Measurements from ENCODE around the gene ROR2. TPM values are rescaled to one million over a fixed set of nuclear protein-coding genes. Genes with fewer than 3 reads are reported as not detected.

ROR2 gene
- total RNA-seq, 1 experiment from 2014 or later, result not detected

- peaks cover 47% of the 10 kb centered on the region for H3K27me3 Mint-ChIP-seq (ENCODE audit: unreplicated experiment)
- BruUV-seq (replicated peaks), result no TSS peak
- no peak for TF ChIP-seq CTCF (IDR thresholded peaks at IDR 0.05; ENCODE audit: unreplicated experiment)
- H3K4me1 Mint-ChIP-seq (ENCODE audit: low read depth, unreplicated experiment), result no peaks in the 10 kb centered on the region
- intact Hi-C loops (cut with micrococcal nuclease; ENCODE audit: unreplicated experiment), result no loop called here
- no peak overlapping the region for H3K4me3 Mint-ChIP-seq (ENCODE audit: low read depth, unreplicated experiment)
- no peaks in the 10 kb centered on the region for H3K9me3 Mint-ChIP-seq (ENCODE audit: low read depth, unreplicated experiment)
- DNase-seq, result no peak
- CTCF ChIA-PET, result interaction anchor here (0.6 kb wide), 1 partner anchor 789 kb away, joined by 3 read pairs; no protein-coding TSS in a partner anchor
- no peaks in the 10 kb centered on the region for H3K36me3 Mint-ChIP-seq (ENCODE audit: insufficient read depth, unreplicated experiment)
- H3K27ac Mint-ChIP-seq (ENCODE audit: unreplicated experiment), result no peak overlapping the region
Measured at GRCh38 chr9:91824151-91824550, 125.9 kb downstream of the ROR2 start.

GRCh38 chr9:91820949-91821880 lies 128.8 kb downstream of the ROR2 start:
- H3K4me1 Mint-ChIP-seq (ENCODE audit: low read depth, unreplicated experiment), result no peaks in the 10 kb centered on the region
- H3K4me3 Mint-ChIP-seq (ENCODE audit: low read depth, unreplicated experiment), result no peak overlapping the region
- no peak for TF ChIP-seq CTCF (IDR thresholded peaks at IDR 0.05; ENCODE audit: unreplicated experiment)
- BruUV-seq (replicated peaks), result no TSS peak
- no peaks in the 10 kb centered on the region for H3K36me3 Mint-ChIP-seq (ENCODE audit: insufficient read depth, unreplicated experiment)
- no peaks in the 10 kb centered on the region for H3K9me3 Mint-ChIP-seq (ENCODE audit: low read depth, unreplicated experiment)
- peaks cover 43% of the 10 kb centered on the region for H3K27me3 Mint-ChIP-seq (ENCODE audit: unreplicated experiment)
- CTCF ChIA-PET, result no interaction called here
- H3K27ac Mint-ChIP-seq (ENCODE audit: unreplicated experiment), result no peak overlapping the region
- intact Hi-C loops (cut with micrococcal nuclease; ENCODE audit: unreplicated experiment), result no loop called here
- no peak for DNase-seq

GRCh38 chr9:91820126-91820750 lies 129.8 kb downstream of the ROR2 start:
- no peak for DNase-seq

More at GRCh38 chr9:91820126-91820750, 129.8 kb downstream of the ROR2 start:
- H3K4me3 Mint-ChIP-seq (ENCODE audit: low read depth, unreplicated experiment), result no peak overlapping the region
- no peaks in the 10 kb centered on the region for H3K36me3 Mint-ChIP-seq (ENCODE audit: insufficient read depth, unreplicated experiment)
- H3K27me3 Mint-ChIP-seq (ENCODE audit: unreplicated experiment), result peaks cover 51% of the 10 kb centered on the region
- H3K27ac Mint-ChIP-seq (ENCODE audit: unreplicated experiment), result no peak overlapping the region
- no peak for TF ChIP-seq CTCF (IDR thresholded peaks at IDR 0.05; ENCODE audit: unreplicated experiment)
- no peaks in the 10 kb centered on the region for H3K9me3 Mint-ChIP-seq (ENCODE audit: low read depth, unreplicated experiment)
- BruUV-seq (replicated peaks), result no TSS peak
- no peaks in the 10 kb centered on the region for H3K4me1 Mint-ChIP-seq (ENCODE audit: low read depth, unreplicated experiment)
- CTCF ChIA-PET, result no interaction called here
- intact Hi-C loops (cut with micrococcal nuclease; ENCODE audit: unreplicated experiment), result no loop called here
